Esophagus squamous epithelium (tissue), 4 donors: ENCODE results near the gene CASP14.

Experiments used
- POLR2A ChIP-seq, 4 donors: fragments of 450-650 bp; IDR thresholded peaks; one replicate each; pipeline ENCODE4 v1.6.1; 2017; ENCODE audit warnings: antibody characterized with exemption in 4 of 4, mild to moderate bottlenecking in 4 of 4, moderate library complexity in 3 of 4
- TF ChIP-seq, protein P1 (sequence below), 6 experiments: fragments of 450-650 bp in 4 of 6; fragments of 200-600 bp in 2 of 6; sonication (generic) in 2 of 6; IDR thresholded peaks; one replicate each; pipeline ENCODE4 v1.5.1; 2016 to 2019; ENCODE audit warnings: antibody characterized with exemption in 6 of 6, mild to moderate bottlenecking in 4 of 6, moderate library complexity in 4 of 6

GRCh38 chr19:15042003-15042402 lies 7.3 kb upstream of the CASP14 start:
- TF ChIP-seq, protein P1, sequence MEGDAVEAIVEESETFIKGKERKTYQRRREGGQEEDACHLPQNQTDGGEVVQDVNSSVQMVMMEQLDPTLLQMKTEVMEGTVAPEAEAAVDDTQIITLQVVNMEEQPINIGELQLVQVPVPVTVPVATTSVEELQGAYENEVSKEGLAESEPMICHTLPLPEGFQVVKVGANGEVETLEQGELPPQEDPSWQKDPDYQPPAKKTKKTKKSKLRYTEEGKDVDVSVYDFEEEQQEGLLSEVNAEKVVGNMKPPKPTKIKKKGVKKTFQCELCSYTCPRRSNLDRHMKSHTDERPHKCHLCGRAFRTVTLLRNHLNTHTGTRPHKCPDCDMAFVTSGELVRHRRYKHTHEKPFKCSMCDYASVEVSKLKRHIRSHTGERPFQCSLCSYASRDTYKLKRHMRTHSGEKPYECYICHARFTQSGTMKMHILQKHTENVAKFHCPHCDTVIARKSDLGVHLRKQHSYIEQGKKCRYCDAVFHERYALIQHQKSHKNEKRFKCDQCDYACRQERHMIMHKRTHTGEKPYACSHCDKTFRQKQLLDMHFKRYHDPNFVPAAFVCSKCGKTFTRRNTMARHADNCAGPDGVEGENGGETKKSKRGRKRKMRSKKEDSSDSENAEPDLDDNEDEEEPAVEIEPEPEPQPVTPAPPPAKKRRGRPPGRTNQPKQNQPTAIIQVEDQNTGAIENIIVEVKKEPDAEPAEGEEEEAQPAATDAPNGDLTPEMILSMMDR (IDR thresholded peaks at IDR 0.05): no peak
- TF ChIP-seq POLR2A (IDR thresholded peaks at IDR 0.05): no peak
